ENCODE measurements around the gene JMJD7.

DNA sequence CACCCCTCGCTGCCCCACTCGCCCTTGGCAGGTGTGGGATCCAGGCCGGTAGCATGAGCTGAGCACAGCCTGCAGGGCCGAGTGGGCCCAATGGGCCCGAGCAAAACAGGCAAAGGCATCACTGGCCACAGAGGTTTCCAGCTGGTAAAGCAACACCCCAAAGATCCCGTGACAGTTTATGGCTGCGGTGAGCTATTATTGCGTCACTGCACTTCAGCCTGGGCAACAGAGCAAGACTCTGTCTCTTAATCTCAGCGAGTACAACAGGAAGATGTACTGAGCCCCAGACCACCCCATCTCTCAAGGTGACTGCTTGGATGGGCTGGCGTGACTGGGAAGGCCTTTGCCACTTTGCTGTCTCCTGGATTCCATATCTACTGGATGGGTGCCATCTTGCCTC, 4.3 kb downstream of the JMJD7 start:
- TF ChIP-seq CTCF (IDR thresholded peaks at IDR 0.05): no peak
- no peak for TF ChIP-seq POLR2A (IDR thresholded peaks at IDR 0.05)
